OCI-LY1 (cell line): Measurements from ENCODE around the gene LRIG3.

Source experiments
- H2AFZ ChIP-seq: fragments of 200-600 bp; sonication (generic), shearing (Covaris generic); 2 replicates; pipeline ENCODE4 v1.6.0; 2014; ENCODE audit warnings: antibody characterized with exemption, mild to moderate bottlenecking, low read length
- H3F3A ChIP-seq: fragments of 200-600 bp; sonication (generic), shearing (Covaris generic); 2 replicates; pipeline ENCODE4 v1.6.0; 2014; ENCODE audit warnings: mild to moderate bottlenecking, antibody characterized with exemption, low read length, moderate library complexity; ENCODE audit not compliant: insufficient read depth
- H3K27ac ChIP-seq: fragments of 200-600 bp; sonication (generic); 2 replicates; pipeline ENCODE4 v1.5.1; 2014; ENCODE audit warnings: low read length, mixed run types, mild to moderate bottlenecking, low read depth; ENCODE audit not compliant: poor library complexity, severe bottlenecking
- H3K27me3 ChIP-seq: fragments of 200-600 bp; sonication (generic); 2 replicates; pipeline ENCODE4 v1.6.0; 2014; ENCODE audit warnings: antibody characterized with exemption, mild to moderate bottlenecking, low read length, moderate library complexity; ENCODE audit not compliant: insufficient read depth
- H3K36me3 ChIP-seq: fragments of 200-600 bp; sonication (generic); 2 replicates; pipeline ENCODE4 v1.6.1; 2014; ENCODE audit warnings: mild to moderate bottlenecking, antibody characterized with exemption, low read length, moderate library complexity, mixed read lengths; ENCODE audit not compliant: insufficient read depth
- H3K4me1 ChIP-seq: fragments of 200-600 bp; sonication (generic); 2 replicates; pipeline ENCODE4 v1.5.1; 2014; ENCODE audit warnings: mild to moderate bottlenecking, low read length, moderate library complexity; ENCODE audit not compliant: insufficient read depth, severe bottlenecking
- H3K4me2 ChIP-seq: fragments of 200-600 bp; sonication (generic), shearing (Covaris generic); 2 replicates; pipeline ENCODE4 v1.6.1; 2014; ENCODE audit warnings: low read length
- H3K4me3 ChIP-seq: fragments of 200-600 bp; sonication (generic); 2 replicates; pipeline ENCODE4 v1.5.1; 2014; ENCODE audit warnings: low read length, low read depth, mild to moderate bottlenecking, mixed read lengths; ENCODE audit not compliant: poor library complexity, severe bottlenecking
- H3K79me2 ChIP-seq: fragments of 200-600 bp; shearing (Covaris generic); 2 replicates; pipeline ENCODE4 v1.6.1; 2016; ENCODE audit warnings: mixed run types, low read length, mixed read lengths; ENCODE audit not compliant: insufficient read depth
- H3K9ac ChIP-seq: fragments of 200-600 bp; sonication (generic), shearing (Covaris generic); 2 replicates; pipeline ENCODE4 v1.6.1; 2014; ENCODE audit warnings: mild to moderate bottlenecking, low read length, mixed read lengths
- H3K9me2 ChIP-seq: fragments of 200-600 bp; sonication (generic), shearing (Covaris generic); 2 replicates; pipeline ENCODE4 v1.6.1; 2014; ENCODE audit warnings: low read depth, mild to moderate bottlenecking, low read length, mixed read lengths
- H3K9me3 ChIP-seq: fragments of 200-600 bp; shearing (Covaris generic); 2 replicates; pipeline ENCODE4 v1.6.1; 2014; ENCODE audit warnings: low read length, mixed read lengths
- H4K20me1 ChIP-seq: fragments of 200-600 bp; sonication (generic), shearing (Covaris generic); 2 replicates; pipeline ENCODE4 v1.6.0; 2016; ENCODE audit warnings: mild to moderate bottlenecking, low read length; ENCODE audit not compliant: insufficient read depth
- EZH2 ChIP-seq: fragments of 200-600 bp; sonication (generic), shearing (Covaris generic); IDR thresholded peaks from 2 replicates; pipeline ENCODE4 v1.8.0; 2017; ENCODE audit warnings: borderline replicate concordance, mixed run types, mild to moderate bottlenecking, antibody characterized with exemption, low read length, moderate library complexity, mixed read lengths
- TF ChIP-seq, protein P1 (sequence below): fragments of 200-600 bp; sonication (generic), shearing (Covaris generic); IDR thresholded peaks from 2 replicates; pipeline ENCODE4 v1.5.1; 2017; ENCODE audit warnings: mild to moderate bottlenecking, antibody characterized with exemption, low read length, moderate library complexity, mixed read lengths

LRIG3 gene

DNA sequence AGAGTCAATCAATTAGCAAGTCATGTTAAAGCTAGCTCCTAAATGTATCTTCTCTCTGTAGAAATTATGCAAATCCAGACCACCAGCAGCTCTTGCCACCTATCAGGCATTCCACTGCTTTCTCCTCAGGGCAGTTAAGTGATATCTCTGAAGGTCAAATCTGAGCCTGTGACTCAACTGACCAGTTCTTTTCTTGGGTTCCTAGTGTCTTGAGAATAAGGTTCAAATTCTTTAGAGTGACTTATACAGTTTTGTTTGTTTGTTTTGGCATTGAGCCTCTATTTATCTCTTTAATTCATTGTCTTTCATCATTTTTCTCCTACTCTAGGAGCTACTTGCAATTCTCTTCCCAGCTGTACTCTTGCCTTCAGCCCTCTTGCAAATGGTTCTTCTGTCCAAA, 2.5 kb upstream of the LRIG3 start:
- Histone ChIP-seq H3K4me3 (no peak overlapping the region), H2AFZ (no peak overlapping the region), H3F3A (no peaks in the 10 kb centered on the region), H3K9me3 (no peaks in the 10 kb centered on the region), H3K79me2 (no peaks in the 10 kb centered on the region), H4K20me1 (no peaks in the 10 kb centered on the region), H3K36me3 (no peaks in the 10 kb centered on the region), H3K27me3 (no peaks in the 10 kb centered on the region), H3K9me2 (no peaks in the 10 kb centered on the region), H3K4me1 (no peaks in the 10 kb centered on the region), H3K9ac (no peak overlapping the region), H3K4me2 (no peak overlapping the region), H3K27ac (no peak overlapping the region)
- TF ChIP-seq, protein P1, sequence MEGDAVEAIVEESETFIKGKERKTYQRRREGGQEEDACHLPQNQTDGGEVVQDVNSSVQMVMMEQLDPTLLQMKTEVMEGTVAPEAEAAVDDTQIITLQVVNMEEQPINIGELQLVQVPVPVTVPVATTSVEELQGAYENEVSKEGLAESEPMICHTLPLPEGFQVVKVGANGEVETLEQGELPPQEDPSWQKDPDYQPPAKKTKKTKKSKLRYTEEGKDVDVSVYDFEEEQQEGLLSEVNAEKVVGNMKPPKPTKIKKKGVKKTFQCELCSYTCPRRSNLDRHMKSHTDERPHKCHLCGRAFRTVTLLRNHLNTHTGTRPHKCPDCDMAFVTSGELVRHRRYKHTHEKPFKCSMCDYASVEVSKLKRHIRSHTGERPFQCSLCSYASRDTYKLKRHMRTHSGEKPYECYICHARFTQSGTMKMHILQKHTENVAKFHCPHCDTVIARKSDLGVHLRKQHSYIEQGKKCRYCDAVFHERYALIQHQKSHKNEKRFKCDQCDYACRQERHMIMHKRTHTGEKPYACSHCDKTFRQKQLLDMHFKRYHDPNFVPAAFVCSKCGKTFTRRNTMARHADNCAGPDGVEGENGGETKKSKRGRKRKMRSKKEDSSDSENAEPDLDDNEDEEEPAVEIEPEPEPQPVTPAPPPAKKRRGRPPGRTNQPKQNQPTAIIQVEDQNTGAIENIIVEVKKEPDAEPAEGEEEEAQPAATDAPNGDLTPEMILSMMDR, result no peak
- no peak for TF ChIP-seq EZH2

DNA sequence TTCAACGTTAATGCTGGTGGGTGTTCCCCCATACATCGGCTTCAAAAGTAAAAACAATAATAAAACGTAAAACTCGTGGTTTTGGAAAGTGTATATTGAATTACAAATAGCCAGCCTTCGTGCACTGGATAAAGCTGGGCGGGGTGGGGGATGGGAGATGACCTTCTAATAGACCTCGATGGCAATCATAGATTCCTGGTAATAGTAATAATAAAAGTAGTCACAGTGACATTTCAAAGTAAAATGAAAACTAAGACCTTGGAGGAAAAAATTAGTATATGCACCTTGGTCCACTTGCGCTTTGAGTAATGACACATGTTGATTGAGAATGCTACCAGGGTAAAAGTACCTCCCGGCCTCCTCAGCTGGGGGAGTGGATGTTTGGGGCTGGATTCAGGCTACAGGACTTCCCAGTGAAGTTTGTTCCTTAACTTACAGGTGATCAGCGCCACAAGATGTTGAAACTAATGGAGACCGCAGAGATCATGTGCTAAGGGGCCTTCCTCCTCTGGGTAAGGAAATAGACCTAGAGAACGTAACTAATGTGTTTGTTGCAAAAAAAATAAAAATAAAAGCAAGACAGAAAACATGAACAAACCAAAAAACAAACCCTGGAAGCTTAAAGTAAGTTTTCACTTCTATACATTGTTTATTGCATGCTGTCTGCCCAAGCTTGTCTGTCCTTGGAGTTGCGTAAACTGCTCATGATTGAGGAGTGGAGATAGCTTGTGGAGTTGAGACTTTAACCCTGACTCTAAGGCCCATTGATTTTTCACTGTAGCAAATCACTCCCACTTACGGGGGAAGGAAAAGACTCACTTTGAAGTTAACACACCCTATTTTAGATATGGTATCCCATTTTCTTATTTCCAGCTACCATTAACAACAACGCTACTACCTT, 907 bp upstream of the LRIG3 start:
- H4K20me1 ChIP-seq, result no peaks in the 10 kb centered on the region
- H3K27me3 ChIP-seq, result no peaks in the 10 kb centered on the region
- H3K79me2 ChIP-seq, result no peaks in the 10 kb centered on the region
- no peak overlapping the region for H2AFZ ChIP-seq
- TF ChIP-seq EZH2, result no peak
- TF ChIP-seq, protein P1, result no peak
- no peak overlapping the region for H3K9ac ChIP-seq
- H3K36me3 ChIP-seq, result no peaks in the 10 kb centered on the region
- H3K4me1 ChIP-seq, result no peaks in the 10 kb centered on the region
- H3K4me2 ChIP-seq, result no peak overlapping the region
- no peaks in the 10 kb centered on the region for H3F3A ChIP-seq
- H3K4me3 ChIP-seq, result no peak overlapping the region
- H3K9me3 ChIP-seq, result no peaks in the 10 kb centered on the region
- H3K9me2 ChIP-seq, result no peaks in the 10 kb centered on the region
- no peak overlapping the region for H3K27ac ChIP-seq

DNA sequence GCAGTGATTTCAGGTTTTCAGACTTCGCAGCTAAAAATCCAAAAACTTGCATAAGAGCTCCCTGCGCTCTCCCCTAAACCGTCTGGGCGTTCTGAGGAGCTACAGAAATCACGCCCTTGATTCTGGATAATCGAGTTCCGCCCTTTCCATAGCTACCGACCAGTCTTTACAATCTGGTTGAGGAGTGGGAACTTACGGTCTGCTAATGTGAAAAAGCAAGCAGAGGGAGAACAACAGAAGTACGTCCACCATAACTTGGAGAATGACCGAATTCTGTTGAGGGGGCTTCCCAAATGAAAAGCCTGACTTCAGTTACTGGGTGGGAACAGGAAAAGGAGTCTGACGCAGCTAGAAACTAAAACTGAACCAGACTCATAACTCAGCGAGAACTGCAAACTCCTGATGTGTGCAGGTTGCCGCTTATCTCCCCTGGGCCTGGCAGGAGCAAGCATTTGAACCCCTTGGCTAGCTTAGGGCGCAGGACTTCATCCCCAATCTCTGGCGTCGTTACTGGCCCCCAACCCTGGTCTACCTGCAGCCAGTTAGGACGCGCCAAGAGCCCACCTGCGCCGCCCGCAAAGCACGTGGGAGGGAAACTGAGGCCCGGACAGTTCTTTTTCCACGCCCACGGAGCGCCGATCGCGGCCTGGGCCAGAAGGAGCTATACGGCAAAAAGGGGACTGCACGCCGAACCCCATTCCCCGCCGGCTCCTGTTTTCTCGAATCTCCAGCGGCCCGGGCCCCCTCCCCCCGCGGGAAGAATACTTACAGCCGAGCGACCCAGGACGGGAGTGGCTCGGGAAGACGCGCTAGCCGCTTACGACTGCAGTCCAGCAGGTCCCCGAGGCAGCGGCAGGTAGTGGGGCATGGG, 838 bp downstream of the LRIG3 start:
- H3K4me3 ChIP-seq, result no peak overlapping the region
- TF ChIP-seq, protein P1, result no peak
- H3K36me3 ChIP-seq, result no peaks in the 10 kb centered on the region
- no peak overlapping the region for H3K4me2 ChIP-seq
- no peaks in the 10 kb centered on the region for H3K27me3 ChIP-seq
- H3K27ac ChIP-seq, result no peak overlapping the region
- no peak overlapping the region for H2AFZ ChIP-seq
- H3K4me1 ChIP-seq, result no peaks in the 10 kb centered on the region
- no peaks in the 10 kb centered on the region for H3F3A ChIP-seq
- H4K20me1 ChIP-seq, result no peaks in the 10 kb centered on the region
- H3K9me2 ChIP-seq, result no peaks in the 10 kb centered on the region
- no peaks in the 10 kb centered on the region for H3K79me2 ChIP-seq
- H3K9ac ChIP-seq, result no peak overlapping the region
- H3K9me3 ChIP-seq, result no peaks in the 10 kb centered on the region
